ELF-1 (cell line): ENCODE data around the gene VWA3B.
"Not testable (repeated sequence)": the region's sequence is repeated elsewhere in the genome, so short reads cannot be mapped to it uniquely, and the experiment has no call there.

Source experiments
- DNase-seq: peaks from one replicate; pipeline ENCODE4 v3.0.0-alpha.2; 2016; ENCODE audit warnings: low read depth, low spot score

Gene VWA3B

GRCh38 chr2:98086491-98087446, at the start of gene VWA3B:
TSS of gene VWA3B (plus strand) at chr2:98087167. CDS start at chr2:98093093, 5,926 bp downstream.
- peak; percentile 94 for DNase-seq

GRCh38 chr2:98037206-98037605, 49.8 kb upstream of the VWA3B start:
- no peak for DNase-seq

- no peak for DNase-seq
Observed at GRCh38 chr2:98037666-98038336, 49.2 kb upstream of the VWA3B start.

GRCh38 chr2:98039085-98039756, 47.7 kb upstream of the VWA3B start:
- no peak for DNase-seq

- DNase-seq = no peak
Observed at GRCh38 chr2:98040331-98040939, 46.5 kb upstream of the VWA3B start.

- DNase-seq = no peak
Observed at GRCh38 chr2:98043101-98043500, 43.9 kb upstream of the VWA3B start.

GRCh38 chr2:98044730-98045129, 42.2 kb upstream of the VWA3B start:
- not testable (repeated sequence) for DNase-seq

- DNase-seq = no peak
Observed at GRCh38 chr2:98050070-98050469, 36.9 kb upstream of the VWA3B start.

- peak; percentile 13 for DNase-seq
Observed at GRCh38 chr2:98058191-98058975, 28.6 kb upstream of the VWA3B start.

GRCh38 chr2:98060277-98060676, 26.7 kb upstream of the VWA3B start:
- no peak for DNase-seq

GRCh38 chr2:98063291-98063854, 23.6 kb upstream of the VWA3B start:
- DNase-seq = peak; percentile 55

- no peak for DNase-seq
Observed at GRCh38 chr2:98065808-98066207, 21.2 kb upstream of the VWA3B start.

GRCh38 chr2:98067160-98067559, 19.8 kb upstream of the VWA3B start:
- DNase-seq = no peak

- no peak for DNase-seq
Observed at GRCh38 chr2:98070081-98070480, 16.9 kb upstream of the VWA3B start.

- no peak for DNase-seq
Observed at GRCh38 chr2:98072442-98072841, 14.5 kb upstream of the VWA3B start.

GRCh38 chr2:98078701-98079100, 8.3 kb upstream of the VWA3B start:
- no peak for DNase-seq

- DNase-seq = no peak
Observed at GRCh38 chr2:98084151-98084868, 2.7 kb upstream of the VWA3B start.

GRCh38 chr2:98084869-98085238, 2.1 kb upstream of the VWA3B start:
- no peak for DNase-seq

GRCh38 chr2:98085649-98086048, 1.3 kb upstream of the VWA3B start:
- no peak for DNase-seq

- DNase-seq = no peak
Observed at GRCh38 chr2:98087447-98088020, 567 bp downstream of the VWA3B start.
